Thyroid gland (tissue), 4 donors: ENCODE results near the gene HAGHL.

Experiments
- CTCF ChIP-seq, 6 experiments: fragments of 200-600 bp in 3 of 6; fragments of 450-650 bp in 3 of 6; sonication (generic) in 3 of 6; IDR thresholded peaks; one replicate each; pipeline ENCODE4 v1.5.1; 2016 to 2019; ENCODE audit warnings: antibody characterized with exemption in 6 of 6, mild to moderate bottlenecking in 2 of 6, inconsistent platforms in 1 of 6, moderate library complexity in 1 of 6
- POLR2A ChIP-seq, 2 donors: fragments of 450-650 bp; IDR thresholded peaks; one replicate each; pipeline ENCODE4 v1.6.1; 2017; ENCODE audit warnings: antibody characterized with exemption in 2 of 2, mild to moderate bottlenecking in 2 of 2, moderate library complexity in 1 of 2

DNA sequence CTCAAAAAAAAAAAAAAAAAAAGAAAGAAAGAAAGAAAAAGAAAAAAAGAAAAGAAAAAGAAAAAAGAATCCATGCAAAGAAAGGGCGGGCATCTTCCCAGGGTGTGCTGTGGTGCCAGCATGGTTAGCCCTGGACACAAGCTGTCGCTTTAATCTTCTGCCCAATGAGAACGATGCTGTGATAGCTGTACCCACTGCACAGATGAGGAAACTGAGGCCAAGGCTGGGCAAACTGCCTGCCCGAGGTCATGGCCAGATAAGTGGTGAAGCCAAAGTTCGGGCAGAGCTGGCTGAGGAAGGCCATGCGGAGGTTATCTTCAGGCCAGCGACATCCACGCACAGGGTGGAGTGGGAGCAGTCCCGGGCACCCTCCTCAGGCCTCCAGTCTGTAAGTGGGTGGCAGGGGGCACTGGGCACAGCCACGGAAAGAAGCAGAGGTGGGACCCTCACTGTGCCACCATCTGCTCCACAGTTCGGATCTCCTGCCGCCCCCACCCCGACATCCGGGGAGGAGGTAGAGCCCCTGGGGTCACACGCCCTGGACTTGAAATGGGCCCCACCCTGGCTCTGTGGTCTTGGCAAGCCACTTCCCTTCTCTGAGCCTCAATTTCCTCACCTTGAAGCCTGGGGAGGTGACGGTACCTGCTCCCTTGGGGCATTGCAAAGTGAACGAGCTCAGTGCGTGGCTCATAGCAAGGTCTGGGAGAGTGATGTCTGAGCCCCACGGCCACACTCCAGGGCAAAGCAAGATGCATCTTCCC is 27.8 kb upstream of the HAGHL start:
- no peak for TF ChIP-seq CTCF (IDR thresholded peaks at IDR 0.05)
- no peak for TF ChIP-seq POLR2A (IDR thresholded peaks at IDR 0.05)
